Mucosa of gallbladder (tissue), 1 donor: ENCODE results near the gene LRIF1. TPM values are rescaled to one million over a fixed set of nuclear protein-coding genes. Genes with fewer than 3 reads are reported as not detected.

Experiments used
- total RNA-seq: library from RNA; stranded (reverse); gene quantifications from one replicate; pipeline ENCODE4 v1.2.1, GENCODE V29; 2021
- donor health status: DM: no; HTN: no; CAD: no.

The LRIF1 gene
- total RNA-seq, 1 donor from 2014 or later = 7.2 TPM

Other genes starting within 250 kb of the LRIF1 start
- 39.4 TPM for gene CD53, start 90.8 kb downstream of the LRIF1 start, total RNA-seq
- gene DRAM2, start 176.2 kb upstream of the LRIF1 start, total RNA-seq = 58.0 TPM
- gene CEPT1, start 176.3 kb upstream of the LRIF1 start, total RNA-seq = 34.9 TPM
- 42.8 TPM for gene DENND2D, start 236.7 kb upstream of the LRIF1 start, total RNA-seq